GM06990 (cell line): ENCODE results near the gene ZDHHC7.

Source experiments
- DNase-seq: peaks from one replicate; pipeline ENCODE4 v3.0.0-alpha.2; 2011; ENCODE audit not compliant: insufficient read length; ENCODE audit errors: extremely low read depth
- H3K27me3 ChIP-seq: replicated peaks from 2 replicates; pipeline ENCODE4 v1.6.0; 2011; ENCODE audit warnings: low read length; ENCODE audit not compliant: control insufficient read depth, insufficient read depth
- H3K36me3 ChIP-seq: 2 replicates; pipeline ENCODE4 v1.5.1; 2011; ENCODE audit warnings: low read length; ENCODE audit not compliant: control insufficient read depth, insufficient read depth
- H3K4me3 ChIP-seq: replicated peaks from 2 replicates; pipeline ENCODE4 v1.5.1; 2011; ENCODE audit warnings: low read depth, mild to moderate bottlenecking, control low read depth, low read length
- TF ChIP-seq, protein P1 (sequence below): IDR thresholded peaks from 2 replicates; pipeline ENCODE4 v1.5.1; 2011; ENCODE audit warnings: low read length, control low read depth, mild to moderate bottlenecking, inconsistent platforms; ENCODE audit not compliant: insufficient read depth, poor library complexity, severe bottlenecking

The ZDHHC7 gene

DNA sequence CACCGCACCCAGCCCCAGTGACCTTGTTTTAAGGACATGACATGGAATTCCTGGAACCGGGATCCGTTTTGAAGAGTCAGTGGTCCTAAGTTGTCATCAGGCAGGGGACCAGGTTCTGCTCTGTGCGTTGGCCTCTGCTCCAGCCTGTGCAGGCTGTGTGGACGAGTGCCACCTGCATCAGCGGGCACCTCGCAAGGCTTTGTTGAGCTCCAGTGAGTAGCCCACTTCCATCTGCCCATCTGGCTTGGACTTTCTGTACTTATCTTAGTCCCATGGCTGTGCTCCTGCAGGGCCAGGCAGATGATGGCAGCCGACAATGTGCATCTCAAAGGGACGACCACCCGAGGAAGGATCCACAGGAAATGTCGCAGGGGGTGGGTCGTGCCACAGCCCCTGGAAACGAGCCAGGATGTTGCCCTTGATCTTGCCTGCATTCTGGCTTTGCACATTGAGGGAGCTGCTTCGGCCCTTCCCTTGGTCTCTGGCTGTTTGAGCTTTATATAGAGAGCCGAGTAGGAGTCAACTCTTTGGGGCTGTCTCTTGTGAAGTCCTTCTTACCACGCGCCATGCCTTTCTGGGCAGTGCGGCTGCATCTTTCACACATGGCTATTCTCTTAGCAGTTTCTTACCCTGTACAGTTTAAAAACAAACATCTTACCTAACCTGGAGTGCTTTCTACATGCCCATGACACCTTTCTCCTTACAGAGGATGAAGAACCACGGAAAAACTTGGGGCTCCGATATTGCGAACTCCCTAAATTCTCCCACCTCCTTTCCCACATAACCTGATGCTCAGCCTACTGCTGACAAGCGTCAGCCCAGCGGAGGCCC is 34.5 kb upstream of the ZDHHC7 start:
- Histone ChIP-seq H3K4me3 (no peak overlapping the region), H3K27me3 (no peaks in the 10 kb centered on the region; the same call in 1 of the 2 replicates), H3K36me3 (no peaks in the 10 kb centered on the region; the same call in 1 of the 2 replicates)
- TF ChIP-seq, protein P1, sequence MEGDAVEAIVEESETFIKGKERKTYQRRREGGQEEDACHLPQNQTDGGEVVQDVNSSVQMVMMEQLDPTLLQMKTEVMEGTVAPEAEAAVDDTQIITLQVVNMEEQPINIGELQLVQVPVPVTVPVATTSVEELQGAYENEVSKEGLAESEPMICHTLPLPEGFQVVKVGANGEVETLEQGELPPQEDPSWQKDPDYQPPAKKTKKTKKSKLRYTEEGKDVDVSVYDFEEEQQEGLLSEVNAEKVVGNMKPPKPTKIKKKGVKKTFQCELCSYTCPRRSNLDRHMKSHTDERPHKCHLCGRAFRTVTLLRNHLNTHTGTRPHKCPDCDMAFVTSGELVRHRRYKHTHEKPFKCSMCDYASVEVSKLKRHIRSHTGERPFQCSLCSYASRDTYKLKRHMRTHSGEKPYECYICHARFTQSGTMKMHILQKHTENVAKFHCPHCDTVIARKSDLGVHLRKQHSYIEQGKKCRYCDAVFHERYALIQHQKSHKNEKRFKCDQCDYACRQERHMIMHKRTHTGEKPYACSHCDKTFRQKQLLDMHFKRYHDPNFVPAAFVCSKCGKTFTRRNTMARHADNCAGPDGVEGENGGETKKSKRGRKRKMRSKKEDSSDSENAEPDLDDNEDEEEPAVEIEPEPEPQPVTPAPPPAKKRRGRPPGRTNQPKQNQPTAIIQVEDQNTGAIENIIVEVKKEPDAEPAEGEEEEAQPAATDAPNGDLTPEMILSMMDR, result no peak
- no peak for DNase-seq

DNA sequence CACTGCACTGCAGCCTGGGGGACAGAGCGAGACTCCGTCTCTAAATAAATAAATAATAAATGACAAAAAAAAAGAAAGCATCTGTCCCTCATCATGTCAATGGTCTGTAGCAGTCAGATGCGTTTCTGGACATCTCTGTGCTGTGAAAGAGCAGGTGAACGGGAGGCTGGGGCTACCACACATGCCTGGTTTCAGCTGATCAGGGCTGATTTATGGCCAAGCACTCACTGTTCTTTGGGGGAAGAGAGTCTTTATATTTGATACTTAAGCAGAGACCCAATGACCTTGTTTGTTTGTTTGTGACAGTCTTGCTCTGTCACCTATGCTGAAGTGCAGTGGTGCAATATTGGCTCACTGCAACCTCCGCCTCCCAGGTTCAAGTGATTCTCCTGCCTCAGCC is 33.7 kb upstream of the ZDHHC7 start:
- DNase-seq, result no peak
- Histone ChIP-seq H3K36me3 (no peaks in the 10 kb centered on the region; the same call in 1 of the 2 replicates), H3K4me3 (no peak overlapping the region), H3K27me3 (no peaks in the 10 kb centered on the region)
- TF ChIP-seq, protein P1, result no peak

DNA sequence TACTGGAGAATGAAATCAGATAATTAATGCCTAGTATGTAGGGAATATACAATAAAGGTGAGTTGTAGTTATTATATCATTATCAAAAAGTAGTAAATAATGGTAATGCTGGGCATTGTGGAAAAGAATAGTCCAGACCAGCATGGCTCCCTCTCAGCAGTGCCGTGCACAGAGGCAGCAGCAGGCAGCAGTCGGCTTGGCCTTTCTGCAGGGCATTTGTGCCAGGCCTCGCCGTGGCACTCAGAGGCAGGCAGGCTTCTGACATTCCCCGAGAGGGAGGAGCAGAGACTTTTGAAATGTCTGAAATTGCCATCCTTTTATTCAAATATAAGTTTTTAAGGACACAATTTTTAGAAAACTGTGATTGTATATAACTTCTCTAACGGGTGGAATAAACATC is 31.3 kb upstream of the ZDHHC7 start:
- Histone ChIP-seq H3K4me3 (no peak overlapping the region), H3K27me3 (no peaks in the 10 kb centered on the region), H3K36me3 (no peaks in the 10 kb centered on the region; the same call in 1 of the 2 replicates)
- TF ChIP-seq, protein P1, result no peak
- no peak for DNase-seq

DNA sequence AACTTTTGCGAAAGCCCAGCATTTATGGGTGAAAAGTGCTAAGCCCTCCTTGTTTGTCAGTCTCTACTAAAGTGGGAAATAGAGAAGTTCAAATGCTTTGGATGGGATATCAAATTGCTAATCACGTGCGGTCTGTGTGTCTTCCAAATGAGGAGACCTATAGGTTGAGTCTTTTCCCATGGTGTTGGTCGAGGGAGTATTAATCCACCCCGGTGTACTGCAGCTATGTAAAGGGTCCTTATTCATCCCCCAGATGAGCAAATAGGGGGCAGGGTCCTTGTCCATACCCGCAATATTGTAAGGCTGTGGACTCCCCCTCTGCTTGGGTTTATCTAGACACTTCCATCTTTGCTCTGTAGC is 30.8 kb upstream of the ZDHHC7 start:
- TF ChIP-seq, protein P1, result no peak
- H3K4me3 ChIP-seq, result no peak overlapping the region
- no peak for DNase-seq
- H3K27me3 ChIP-seq, result no peaks in the 10 kb centered on the region
- no peaks in the 10 kb centered on the region; the same call in 1 of the 2 replicates for H3K36me3 ChIP-seq

DNA sequence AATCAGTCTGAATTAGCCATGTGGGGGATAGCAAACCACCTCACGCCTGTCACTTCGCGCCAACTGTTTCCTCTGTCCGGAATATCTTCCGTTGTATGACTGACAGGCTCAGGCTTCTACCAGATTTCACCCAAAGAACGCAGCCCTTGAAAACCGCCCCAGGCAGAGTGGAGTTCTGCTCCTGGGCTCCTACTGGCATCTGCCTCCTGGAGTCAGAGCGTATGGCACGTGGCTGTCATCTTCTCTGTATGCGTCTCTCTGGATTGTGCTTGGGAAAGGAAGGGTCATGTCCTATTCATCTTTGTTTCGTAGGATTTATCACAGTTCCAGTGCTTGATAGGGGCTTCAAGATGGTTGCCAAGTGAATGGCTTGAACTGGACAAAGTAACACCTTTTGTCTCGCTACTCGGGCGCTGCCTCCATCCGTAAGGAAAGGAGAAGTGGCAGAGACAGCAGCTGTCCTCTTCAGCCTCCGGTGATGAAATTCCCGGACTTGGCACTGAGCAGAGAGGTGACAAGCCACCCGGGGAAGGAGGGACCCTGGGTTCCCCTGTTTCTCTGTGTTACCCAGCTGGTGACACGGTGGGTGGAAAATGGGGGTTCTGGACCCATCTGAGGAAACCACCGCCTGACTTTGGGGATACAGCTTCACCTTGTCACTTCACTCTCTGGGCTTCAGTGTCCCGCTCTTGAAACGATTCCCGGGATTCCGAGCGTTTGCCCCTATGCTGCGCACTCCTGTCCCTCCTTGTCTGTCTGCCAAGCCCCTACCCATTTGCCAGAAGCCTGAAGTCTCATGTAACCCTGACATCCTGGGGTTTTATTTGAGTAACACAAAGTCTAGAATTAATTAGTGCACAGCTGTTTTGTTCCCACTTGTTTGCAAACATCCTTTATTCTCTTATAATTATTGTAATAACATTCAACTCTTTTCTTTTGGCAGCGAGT is 30.2 kb upstream of the ZDHHC7 start:
- H3K4me3 ChIP-seq, result no peak overlapping the region
- TF ChIP-seq, protein P1, result no peak
- H3K36me3 ChIP-seq, result no peaks in the 10 kb centered on the region; the same call in 1 of the 2 replicates
- H3K27me3 ChIP-seq, result no peaks in the 10 kb centered on the region
- DNase-seq, result no peak
